ENCODE results near the gene MOSMO.

DNA sequence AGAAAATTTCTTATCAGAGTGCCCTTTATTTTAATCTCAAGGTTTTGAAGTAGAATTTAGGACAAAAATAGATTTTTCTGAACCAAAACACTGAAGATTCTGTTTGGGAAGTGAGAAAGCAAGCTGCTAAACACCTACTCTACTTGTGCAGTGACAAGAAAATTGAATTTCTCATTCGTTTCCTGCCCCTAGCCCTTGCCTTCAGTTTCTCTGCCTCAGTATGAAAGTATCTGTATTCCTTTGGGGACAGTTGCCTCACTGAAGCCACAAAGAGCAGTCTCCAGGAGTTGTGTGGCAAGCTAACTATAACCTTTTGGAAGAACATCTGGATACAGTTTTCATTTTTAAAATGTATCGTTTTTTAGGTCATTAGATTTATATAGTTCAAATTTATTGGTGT lies 19.7 kb downstream of the MOSMO start:
- TF ChIP-seq POLR2AphosphoS5 (IDR thresholded peaks at IDR 0.05; ENCODE audit: insufficient read depth in 1 of 2, low read depth in 1 of 2): no peak
- TF ChIP-seq, protein P1, sequence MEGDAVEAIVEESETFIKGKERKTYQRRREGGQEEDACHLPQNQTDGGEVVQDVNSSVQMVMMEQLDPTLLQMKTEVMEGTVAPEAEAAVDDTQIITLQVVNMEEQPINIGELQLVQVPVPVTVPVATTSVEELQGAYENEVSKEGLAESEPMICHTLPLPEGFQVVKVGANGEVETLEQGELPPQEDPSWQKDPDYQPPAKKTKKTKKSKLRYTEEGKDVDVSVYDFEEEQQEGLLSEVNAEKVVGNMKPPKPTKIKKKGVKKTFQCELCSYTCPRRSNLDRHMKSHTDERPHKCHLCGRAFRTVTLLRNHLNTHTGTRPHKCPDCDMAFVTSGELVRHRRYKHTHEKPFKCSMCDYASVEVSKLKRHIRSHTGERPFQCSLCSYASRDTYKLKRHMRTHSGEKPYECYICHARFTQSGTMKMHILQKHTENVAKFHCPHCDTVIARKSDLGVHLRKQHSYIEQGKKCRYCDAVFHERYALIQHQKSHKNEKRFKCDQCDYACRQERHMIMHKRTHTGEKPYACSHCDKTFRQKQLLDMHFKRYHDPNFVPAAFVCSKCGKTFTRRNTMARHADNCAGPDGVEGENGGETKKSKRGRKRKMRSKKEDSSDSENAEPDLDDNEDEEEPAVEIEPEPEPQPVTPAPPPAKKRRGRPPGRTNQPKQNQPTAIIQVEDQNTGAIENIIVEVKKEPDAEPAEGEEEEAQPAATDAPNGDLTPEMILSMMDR (IDR thresholded peaks at IDR 0.05): no peak

Measured in vagina (tissue), 2 donors.